Sigmoid colon (tissue), 4 donors: ENCODE measurements around the gene BTN1A1.

Source experiments
- POLR2A ChIP-seq, 2 donors: fragments of 450-650 bp; IDR thresholded peaks; one replicate each; pipeline ENCODE4 v1.6.1; 2016; ENCODE audit warnings: antibody characterized with exemption in 2 of 2, mild to moderate bottlenecking in 2 of 2, moderate library complexity in 2 of 2
- POLR2AphosphoS5 ChIP-seq, 4 donors: sonication (generic); formaldehyde crosslinking; IDR thresholded peaks; one replicate each; pipeline ENCODE4 v1.6.1; 2017; ENCODE audit warnings: antibody characterized with exemption in 4 of 4
- TF ChIP-seq, protein P1 (sequence below), 4 experiments: fragments of 450-650 bp in 3 of 4; fragments of 200-600 bp in 1 of 4; IDR thresholded peaks; one replicate each; pipeline ENCODE4 v1.5.1; 2016 to 2019; ENCODE audit warnings: antibody characterized with exemption in 4 of 4, mild to moderate bottlenecking in 3 of 4, moderate library complexity in 2 of 4

DNA sequence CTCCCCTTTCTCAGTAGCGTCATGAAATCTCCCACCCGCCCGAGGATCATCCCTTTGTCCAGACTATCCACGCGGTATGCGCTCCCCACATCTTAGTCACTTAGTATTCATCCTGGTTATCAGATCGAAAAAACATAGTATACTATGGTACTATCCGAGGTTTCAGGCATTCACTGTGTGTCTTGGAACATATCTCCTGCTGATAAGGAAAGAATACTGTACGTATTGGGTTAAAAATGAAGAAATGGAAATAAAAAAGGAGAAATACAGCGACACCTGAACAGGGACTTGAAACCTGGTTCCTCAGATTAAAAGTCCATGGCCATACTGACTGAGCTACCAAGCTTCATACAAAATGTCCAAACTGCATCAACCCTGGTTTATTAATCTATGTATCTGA is 52.1 kb downstream of the BTN1A1 start:
- TF ChIP-seq, protein P1, sequence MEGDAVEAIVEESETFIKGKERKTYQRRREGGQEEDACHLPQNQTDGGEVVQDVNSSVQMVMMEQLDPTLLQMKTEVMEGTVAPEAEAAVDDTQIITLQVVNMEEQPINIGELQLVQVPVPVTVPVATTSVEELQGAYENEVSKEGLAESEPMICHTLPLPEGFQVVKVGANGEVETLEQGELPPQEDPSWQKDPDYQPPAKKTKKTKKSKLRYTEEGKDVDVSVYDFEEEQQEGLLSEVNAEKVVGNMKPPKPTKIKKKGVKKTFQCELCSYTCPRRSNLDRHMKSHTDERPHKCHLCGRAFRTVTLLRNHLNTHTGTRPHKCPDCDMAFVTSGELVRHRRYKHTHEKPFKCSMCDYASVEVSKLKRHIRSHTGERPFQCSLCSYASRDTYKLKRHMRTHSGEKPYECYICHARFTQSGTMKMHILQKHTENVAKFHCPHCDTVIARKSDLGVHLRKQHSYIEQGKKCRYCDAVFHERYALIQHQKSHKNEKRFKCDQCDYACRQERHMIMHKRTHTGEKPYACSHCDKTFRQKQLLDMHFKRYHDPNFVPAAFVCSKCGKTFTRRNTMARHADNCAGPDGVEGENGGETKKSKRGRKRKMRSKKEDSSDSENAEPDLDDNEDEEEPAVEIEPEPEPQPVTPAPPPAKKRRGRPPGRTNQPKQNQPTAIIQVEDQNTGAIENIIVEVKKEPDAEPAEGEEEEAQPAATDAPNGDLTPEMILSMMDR (IDR thresholded peaks at IDR 0.05), result no peak
- TF ChIP-seq POLR2AphosphoS5 (IDR thresholded peaks at IDR 0.05), result no peak
- TF ChIP-seq POLR2A (IDR thresholded peaks at IDR 0.05), result no peak
